Mesodermal cell (in vitro differentiated cells): ENCODE measurements around the gene PDXK.

Experiments
- H3K27ac ChIP-seq: 2 replicates; pipeline ENCODE4 v1.7.0; 2013; ENCODE audit warnings: mild to moderate bottlenecking, low read depth, low read length, moderate library complexity; ENCODE audit not compliant: severe bottlenecking
- H3K36me3 ChIP-seq: 2 replicates; pipeline ENCODE4 v1.7.1; 2013; ENCODE audit warnings: mild to moderate bottlenecking, low read length, moderate library complexity; ENCODE audit not compliant: control insufficient read depth, insufficient read depth
- H3K4me1 ChIP-seq: one replicate; pipeline ENCODE4 v1.7.1; 2013; ENCODE audit warnings: mild to moderate bottlenecking, low read length; ENCODE audit not compliant: insufficient read depth, control insufficient read depth, poor library complexity, severe bottlenecking
- H3K4me3 ChIP-seq: 2 replicates; pipeline ENCODE4 v1.7.0; 2013; ENCODE audit warnings: low read length, control low read depth, mild to moderate bottlenecking; ENCODE audit not compliant: insufficient read depth, poor library complexity, severe bottlenecking; ENCODE audit errors: extremely low read depth
- H3K9me3 ChIP-seq: 2 replicates; pipeline ENCODE4 v1.7.1; 2013; ENCODE audit warnings: mild to moderate bottlenecking, low read length, moderate library complexity; ENCODE audit not compliant: control insufficient read depth
- WGBS, 2 experiments: methylation state at CpG; one replicate each; pipeline ENCODE4 v1.1.5; 2013; ENCODE audit warnings: missing lambda C conversion rate in 2 of 2; ENCODE audit not compliant: insufficient coverage in 2 of 2; 5-methylcytosine and 5-hydroxymethylcytosine counted together

Gene PDXK

GRCh38 chr21:43800566-43800965, 81.6 kb downstream of the PDXK start:
- Histone ChIP-seq H3K27ac (no peak overlapping the region), H3K36me3 (peaks cover 84% of the 10 kb centered on the region), H3K9me3 (no peaks in the 10 kb centered on the region), H3K4me3 (no peak overlapping the region), H3K4me1 (no peaks in the 10 kb centered on the region)
- 96 to 98% methylated on average over 7 to 14 of the region's 14 CpGs for WGBS, 2 experiments

GRCh38 chr21:43801006-43801783, 82.3 kb downstream of the PDXK start:
- WGBS, 2 experiments = 93 to 96% methylated on average over 28 to 37 of the region's 42 CpGs
- H3K4me3 ChIP-seq = no peak overlapping the region

GRCh38 chr21:43802713-43803313, 83.9 kb downstream of the PDXK start:
- Histone ChIP-seq H3K9me3 (no peaks in the 10 kb centered on the region), H3K36me3 (peaks cover 72% of the 10 kb centered on the region), H3K4me1 (no peaks in the 10 kb centered on the region), H3K4me3 (no peak overlapping the region), H3K27ac (no peak overlapping the region)
- WGBS, 2 experiments = 96 to 97% methylated on average over 13 to 14 of the region's 14 CpGs

More at GRCh38 chr21:43801006-43801783, 82.3 kb downstream of the PDXK start:
- Histone ChIP-seq H3K36me3 (peaks cover 84% of the 10 kb centered on the region), H3K27ac (no peak overlapping the region), H3K4me1 (no peaks in the 10 kb centered on the region), H3K9me3 (no peaks in the 10 kb centered on the region)

GRCh38 chr21:43803558-43804300, 84.8 kb downstream of the PDXK start:
- Histone ChIP-seq H3K4me3 (no peak overlapping the region), H3K4me1 (no peaks in the 10 kb centered on the region), H3K36me3 (peaks cover 63% of the 10 kb centered on the region), H3K9me3 (no peaks in the 10 kb centered on the region), H3K27ac (no peak overlapping the region)
- 90 to 94% methylated on average over 20 to 33 of the region's 33 CpGs for WGBS, 2 experiments

GRCh38 chr21:43805275-43805800, 86.4 kb downstream of the PDXK start:
- H3K36me3 ChIP-seq = peaks cover 47% of the 10 kb centered on the region
- WGBS, 2 experiments = 92 to 96% methylated on average over 9 of the region's 14 CpGs
- H3K4me3 ChIP-seq = no peak overlapping the region
- no peak overlapping the region for H3K27ac ChIP-seq
- H3K9me3 ChIP-seq = no peaks in the 10 kb centered on the region
- no peaks in the 10 kb centered on the region for H3K4me1 ChIP-seq

GRCh38 chr21:43806017-43806710, 87.2 kb downstream of the PDXK start:
- Histone ChIP-seq H3K27ac (no peak overlapping the region), H3K9me3 (no peaks in the 10 kb centered on the region), H3K4me3 (no peak overlapping the region), H3K36me3 (peaks cover 39% of the 10 kb centered on the region), H3K4me1 (no peaks in the 10 kb centered on the region)
- WGBS, 2 experiments = 95 to 98% methylated on average over 16 to 18 of the region's 21 CpGs

GRCh38 chr21:43808367-43808766, 89.4 kb downstream of the PDXK start:
- WGBS, 2 experiments = 87 to 88% methylated on average over 8 to 17 of the region's 18 CpGs
- Histone ChIP-seq H3K9me3 (no peaks in the 10 kb centered on the region), H3K4me1 (no peaks in the 10 kb centered on the region), H3K27ac (no peak overlapping the region), H3K4me3 (no peak overlapping the region), H3K36me3 (peaks cover 17% of the 10 kb centered on the region)

- H3K36me3 ChIP-seq = peaks cover 15% of the 10 kb centered on the region
- H3K4me3 ChIP-seq = no peak overlapping the region
- H3K27ac ChIP-seq = no peak overlapping the region
- WGBS, 2 experiments = 93% methylated on average over 22 of the region's 22 CpGs
- no peaks in the 10 kb centered on the region for H3K9me3 ChIP-seq
- H3K4me1 ChIP-seq = no peaks in the 10 kb centered on the region
Observed at GRCh38 chr21:43808832-43809251, 89.9 kb downstream of the PDXK start.

- Histone ChIP-seq H3K9me3 (no peaks in the 10 kb centered on the region), H3K4me3 (no peak overlapping the region), H3K4me1 (no peaks in the 10 kb centered on the region), H3K36me3 (peaks cover 15% of the 10 kb centered on the region), H3K27ac (no peak overlapping the region)
- WGBS, 2 experiments = 90% methylated on average over 13 to 16 of the region's 16 CpGs
Observed at GRCh38 chr21:43809346-43809799, 90.4 kb downstream of the PDXK start.

GRCh38 chr21:43809853-43810504, 91.0 kb downstream of the PDXK start:
- 86 to 91% methylated on average over 17 to 25 of the region's 26 CpGs for WGBS, 2 experiments
- no peaks in the 10 kb centered on the region for H3K9me3 ChIP-seq
- H3K27ac ChIP-seq = no peak overlapping the region
- H3K4me1 ChIP-seq = no peaks in the 10 kb centered on the region
- H3K4me3 ChIP-seq = no peak overlapping the region
- peaks cover 15% of the 10 kb centered on the region for H3K36me3 ChIP-seq
